BLaER1 (cell line): ENCODE results near the gene OR13J1.
"Not testable (repeated sequence)": the region's sequence is repeated elsewhere in the genome, so short reads cannot be mapped to it uniquely, and the experiment has no call there.

Experiments
- H3K27ac ChIP-seq: shearing (Covaris generic); formaldehyde crosslinking; 2 replicates; pipeline ENCODE4 v1.8.1; 2022
- H3K27me3 ChIP-seq: shearing (Covaris generic); formaldehyde crosslinking; 2 replicates; pipeline ENCODE4 v1.8.1; 2022
- H3K36me3 ChIP-seq: shearing (Covaris generic); formaldehyde crosslinking; 2 replicates; pipeline ENCODE4 v1.8.1; 2022
- H3K4me1 ChIP-seq: shearing (Covaris generic); formaldehyde crosslinking; 2 replicates; pipeline ENCODE4 v1.8.1; 2022
- H3K4me2 ChIP-seq: shearing (Covaris generic); formaldehyde crosslinking; 2 replicates; pipeline ENCODE4 v1.8.1; 2022
- H3K4me3 ChIP-seq: shearing (Covaris generic); formaldehyde crosslinking; 2 replicates; pipeline ENCODE4 v1.8.1; 2022
- H3K9ac ChIP-seq: shearing (Covaris generic); formaldehyde crosslinking; 2 replicates; pipeline ENCODE4 v1.8.1; 2022
- H3K9me3 ChIP-seq: shearing (Covaris generic); formaldehyde crosslinking; 2 replicates; pipeline ENCODE4 v1.8.1; 2022
- H4K20me1 ChIP-seq: shearing (Covaris generic); formaldehyde crosslinking; 2 replicates; pipeline ENCODE4 v1.8.1; 2022
- Cebpa-rat ChIP-seq: shearing (Covaris generic); IDR thresholded peaks from 2 replicates; pipeline ENCODE4 v1.8.1; 2022

Gene OR13J1

GRCh38 chr9:35870351-35870923 is at the start of gene OR13J1:
Gene OR13J1 (minus strand): TSS chr9:35870401. CDS start chr9:35870401, 0 bp downstream.
- H3K36me3 ChIP-seq = no peaks in the 10 kb centered on the region
- no peaks in the 10 kb centered on the region for H3K4me1 ChIP-seq
- H3K27ac ChIP-seq = no peak within 1 kb of the TSS
- no peak within 1 kb of the TSS for H3K4me3 ChIP-seq
- no peak within 1 kb of the TSS for H3K4me2 ChIP-seq
- TF ChIP-seq Cebpa-rat = no peak
- H4K20me1 ChIP-seq = no peaks in the 10 kb centered on the region
- no peak within 1 kb of the TSS for H3K9ac ChIP-seq
- no peaks in the 10 kb centered on the region for H3K9me3 ChIP-seq
- H3K27me3 ChIP-seq = no peaks in the 10 kb centered on the region

GRCh38 chr9:35919212-35920008 is 49.2 kb upstream of the OR13J1 start:
- no peaks in the 10 kb centered on the region for H3K9me3 ChIP-seq
- TF ChIP-seq Cebpa-rat = no peak
- H3K4me2 ChIP-seq = peak overlapping the region; percentile 36
- no peaks in the 10 kb centered on the region for H3K27me3 ChIP-seq
- peaks cover 28% of the 10 kb centered on the region for H3K4me1 ChIP-seq
- no peaks in the 10 kb centered on the region for H3K36me3 ChIP-seq
- no peak overlapping the region for H3K4me3 ChIP-seq
- no peaks in the 10 kb centered on the region for H4K20me1 ChIP-seq
- no peak overlapping the region for H3K9ac ChIP-seq
- no peak overlapping the region for H3K27ac ChIP-seq

GRCh38 chr9:35918780-35919179 is 48.6 kb upstream of the OR13J1 start:
- peaks cover 22% of the 10 kb centered on the region for H3K4me1 ChIP-seq
- no peak overlapping the region for H3K27ac ChIP-seq
- no peaks in the 10 kb centered on the region for H3K36me3 ChIP-seq
- no peak overlapping the region for H3K9ac ChIP-seq
- no peaks in the 10 kb centered on the region for H3K9me3 ChIP-seq
- H4K20me1 ChIP-seq = no peaks in the 10 kb centered on the region
- H3K27me3 ChIP-seq = no peaks in the 10 kb centered on the region
- no peak overlapping the region for H3K4me3 ChIP-seq
- peak overlapping the region; percentile 36 for H3K4me2 ChIP-seq
- no peak for TF ChIP-seq Cebpa-rat

DNA sequence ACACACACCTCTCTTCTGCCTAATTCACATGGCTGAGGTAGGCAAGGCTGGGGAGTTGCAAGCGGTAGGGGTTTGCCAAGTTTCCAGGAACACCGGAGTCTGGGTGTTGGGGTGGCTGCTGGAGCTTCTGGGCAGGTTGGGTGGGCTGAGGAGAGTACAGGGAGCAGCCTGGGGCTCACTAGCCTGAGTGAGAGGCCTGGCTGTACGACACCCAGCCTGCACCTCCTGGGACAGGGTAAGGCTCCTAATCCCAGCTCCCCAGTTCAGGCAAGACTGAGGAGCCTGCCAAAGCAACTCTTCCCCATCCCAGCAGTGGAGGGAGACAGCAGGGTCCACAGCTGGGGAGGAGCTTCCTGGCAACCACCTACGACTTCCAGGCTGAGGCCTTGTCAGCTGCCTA is 47.1 kb upstream of the OR13J1 start:
- no peak for TF ChIP-seq Cebpa-rat
- no peak overlapping the region for H3K4me2 ChIP-seq
- H3K9ac ChIP-seq = no peak overlapping the region
- H3K4me3 ChIP-seq = no peak overlapping the region
- no peaks in the 10 kb centered on the region for H3K9me3 ChIP-seq
- no peaks in the 10 kb centered on the region for H4K20me1 ChIP-seq
- no peaks in the 10 kb centered on the region for H3K27me3 ChIP-seq
- no peaks in the 10 kb centered on the region for H3K36me3 ChIP-seq
- no peak overlapping the region for H3K27ac ChIP-seq
- H3K4me1 ChIP-seq = peaks cover 20% of the 10 kb centered on the region

DNA sequence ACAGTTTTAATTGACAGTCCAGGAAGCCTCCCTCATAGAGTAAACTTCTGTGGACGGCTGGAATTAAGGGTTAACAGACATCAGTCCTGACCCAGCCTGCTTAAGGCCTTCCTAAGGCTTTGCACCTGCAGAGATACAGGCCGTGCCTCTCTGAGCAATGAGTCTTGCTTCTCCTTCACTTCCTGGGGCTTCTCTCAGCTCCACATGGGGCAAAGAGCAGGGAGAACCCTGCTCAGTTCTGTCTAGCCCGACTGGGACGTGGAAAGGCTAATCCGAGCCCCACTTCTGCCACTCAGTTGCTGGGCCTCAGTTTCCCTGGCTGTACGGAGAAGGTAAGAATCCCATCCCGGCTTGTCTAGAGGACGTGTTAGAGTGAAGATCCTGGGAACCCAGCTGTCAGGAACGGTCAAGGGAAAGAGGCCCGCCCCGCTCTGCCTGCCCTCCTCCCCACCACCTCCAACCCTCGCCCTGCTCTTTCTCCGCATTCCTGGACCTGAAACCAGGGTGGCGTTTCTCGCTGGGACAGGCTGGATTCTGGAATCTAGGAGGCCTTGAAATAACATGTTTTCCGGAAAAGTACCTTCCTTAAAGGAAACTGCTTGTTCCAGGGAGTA is 45.6 kb upstream of the OR13J1 start:
- no peak overlapping the region for H3K4me2 ChIP-seq
- no peaks in the 10 kb centered on the region for H3K27me3 ChIP-seq
- H3K4me3 ChIP-seq = no peak overlapping the region
- H3K27ac ChIP-seq = no peak overlapping the region
- H3K9ac ChIP-seq = no peak overlapping the region
- no peak for TF ChIP-seq Cebpa-rat
- no peaks in the 10 kb centered on the region for H3K36me3 ChIP-seq
- H4K20me1 ChIP-seq = no peaks in the 10 kb centered on the region
- peaks cover 33% of the 10 kb centered on the region for H3K4me1 ChIP-seq
- no peaks in the 10 kb centered on the region for H3K9me3 ChIP-seq

DNA sequence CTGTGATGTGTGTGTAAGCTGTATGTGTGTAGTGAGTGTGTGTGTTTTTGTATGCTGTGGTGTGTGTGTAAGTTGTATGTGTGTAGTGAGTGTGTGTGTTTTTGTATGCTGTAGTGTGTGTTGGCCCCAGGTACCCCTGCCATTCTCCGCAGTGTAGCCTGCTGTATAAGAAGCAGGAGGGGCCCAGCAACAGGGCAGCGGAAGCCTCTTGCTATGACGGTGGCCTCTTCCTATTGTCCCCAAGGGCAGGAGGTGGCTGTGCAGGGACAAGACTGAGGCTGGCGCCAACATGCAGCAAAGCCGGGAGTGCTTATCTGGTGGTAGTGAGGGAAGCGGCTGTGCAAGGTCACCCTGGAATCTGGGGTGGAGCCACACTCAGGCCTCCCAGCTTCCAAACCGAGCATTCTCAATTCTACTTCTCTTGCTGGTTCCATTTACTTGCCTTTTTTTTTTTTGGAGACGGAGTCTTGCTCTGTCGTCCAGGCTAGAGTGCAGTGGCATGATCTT is 44.2 kb upstream of the OR13J1 start:
- no peak for TF ChIP-seq Cebpa-rat
- Histone ChIP-seq H4K20me1 (no peaks in the 10 kb centered on the region), H3K4me1 (peaks cover 37% of the 10 kb centered on the region), H3K4me2 (no peak overlapping the region), H3K4me3 (no peak overlapping the region), H3K9ac (no peak overlapping the region), H3K9me3 (no peaks in the 10 kb centered on the region), H3K36me3 (no peaks in the 10 kb centered on the region), H3K27me3 (no peaks in the 10 kb centered on the region), H3K27ac (no peak overlapping the region)

DNA sequence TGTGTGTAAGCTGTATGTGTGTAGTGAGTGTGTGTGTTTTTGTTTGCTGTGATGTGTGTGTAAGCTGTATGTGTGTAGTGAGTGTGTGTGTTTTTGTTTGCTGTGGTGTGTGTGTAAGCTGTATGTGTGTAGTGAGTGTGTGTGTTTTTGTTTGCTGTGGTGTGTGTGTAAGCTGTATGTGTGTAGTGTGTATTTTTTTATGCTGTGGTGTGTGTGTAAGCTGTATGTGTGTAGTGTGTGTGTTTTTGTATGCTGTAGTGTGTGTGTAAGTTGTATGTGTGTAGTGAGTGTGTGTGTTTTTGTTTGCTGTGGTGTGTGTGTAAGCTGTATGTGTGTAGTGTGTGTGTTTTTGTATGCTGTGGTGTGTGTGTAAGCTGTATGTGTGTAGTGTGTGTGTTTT is 43.2 kb upstream of the OR13J1 start:
- not testable (repeated sequence) for H3K9me3 ChIP-seq, H3K9ac ChIP-seq, H4K20me1 ChIP-seq, H3K27me3 ChIP-seq, H3K27ac ChIP-seq, H3K4me2 ChIP-seq, H3K36me3 ChIP-seq, H3K4me3 ChIP-seq
- peaks cover 37% of the 10 kb centered on the region for H3K4me1 ChIP-seq

DNA sequence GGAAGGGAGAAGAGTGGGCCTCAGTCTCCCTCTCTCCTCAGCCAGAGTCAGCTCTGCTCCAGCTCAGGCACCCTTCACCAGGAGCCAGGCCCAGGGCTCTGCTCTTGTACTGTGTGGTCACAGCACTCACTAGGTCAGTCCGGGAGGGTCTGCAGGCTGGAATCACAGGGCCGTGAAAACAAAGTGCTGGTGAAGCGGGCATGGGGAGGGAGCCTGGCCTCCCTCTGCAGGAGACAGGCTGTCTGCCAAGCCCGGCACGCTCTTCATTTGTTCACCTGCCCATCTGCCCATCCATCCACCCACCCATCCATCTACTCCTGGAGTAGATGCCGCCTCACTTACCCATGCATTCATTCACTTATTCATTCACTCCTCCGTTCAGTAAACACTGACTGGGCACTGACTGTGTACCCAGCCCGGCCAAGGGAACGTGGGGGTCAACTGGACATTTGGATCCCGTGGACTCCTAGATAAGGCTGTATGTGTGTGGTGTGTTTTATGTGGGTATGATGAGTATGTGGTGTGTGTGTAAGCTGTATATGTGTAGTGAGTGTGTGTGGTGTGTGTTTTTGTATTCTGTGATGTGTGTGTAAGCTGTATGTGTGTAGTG is 42.7 kb upstream of the OR13J1 start:
- no peak overlapping the region for H3K9ac ChIP-seq

GRCh38 chr9:35911690-35912089 is 41.5 kb upstream of the OR13J1 start:
- Histone ChIP-seq H4K20me1 (no peaks in the 10 kb centered on the region), H3K36me3 (no peaks in the 10 kb centered on the region), H3K9me3 (no peaks in the 10 kb centered on the region), H3K9ac (no peak overlapping the region), H3K4me1 (peaks cover 54% of the 10 kb centered on the region), H3K4me2 (peak overlapping the region; percentile 31), H3K27me3 (no peaks in the 10 kb centered on the region), H3K27ac (no peak overlapping the region), H3K4me3 (no peak overlapping the region)
- no peak for TF ChIP-seq Cebpa-rat

More for the DNA sequence above, 42.7 kb upstream of the OR13J1 start:
- Histone ChIP-seq H3K4me1 (peaks cover 42% of the 10 kb centered on the region), H3K36me3 (no peaks in the 10 kb centered on the region), H3K4me3 (no peak overlapping the region), H3K9me3 (no peaks in the 10 kb centered on the region), H3K4me2 (no peak overlapping the region), H4K20me1 (no peaks in the 10 kb centered on the region), H3K27ac (no peak overlapping the region), H3K27me3 (no peaks in the 10 kb centered on the region)
- TF ChIP-seq Cebpa-rat = no peak
